Measurements from ENCODE around the gene CAPN7. TPM values are rescaled to one million over a fixed set of nuclear protein-coding genes. Genes with fewer than 3 reads are reported as not detected.

CAPN7 gene
- total and polyA plus RNA-seq, 2 donors (not counting 1 experiment from before 2014, with no cell fraction given) = 40.4 to 85.9 TPM

DNA sequence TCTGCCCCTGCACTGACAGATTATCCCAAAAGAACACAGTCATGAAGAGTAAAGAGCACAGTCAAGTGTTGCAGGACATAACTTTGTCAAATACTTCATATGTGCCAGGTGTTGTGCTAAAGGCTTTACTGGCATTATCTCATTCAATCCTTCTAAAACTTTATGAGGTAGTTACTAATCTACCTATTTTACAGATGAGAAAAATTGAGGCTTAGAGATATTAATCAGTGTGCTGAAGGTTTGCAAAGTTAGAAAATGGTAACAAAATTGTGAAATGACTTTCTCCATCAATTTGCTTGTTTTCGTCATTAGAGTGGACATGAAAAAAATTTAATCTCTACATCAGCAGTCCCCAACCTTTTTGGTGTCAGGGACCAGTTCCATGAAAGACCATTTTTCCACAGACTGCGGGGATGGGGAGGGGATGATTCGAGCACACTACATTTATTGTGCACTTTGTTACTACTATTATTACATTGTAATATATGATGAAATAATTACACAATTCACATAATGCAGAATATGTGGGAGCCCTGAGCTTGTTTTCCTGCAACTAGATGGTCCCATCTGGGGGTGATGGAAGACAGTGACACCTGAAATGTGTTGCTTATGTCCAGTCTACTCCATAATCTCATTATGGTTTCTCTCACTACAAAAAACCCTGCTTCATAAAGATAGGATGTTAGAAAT is 8.6 kb upstream of the CAPN7 start:
- Histone ChIP-seq H3K36me3 (replicated peaks in 1 of 2; ENCODE audit: control extremely low read depth in 1 of 2, control insufficient read depth in 1 of 2, extremely low read depth in 1 of 2, insufficient read depth in 2 of 2, low read length in 1 of 2) (no peaks in the 10 kb centered on the region), H3K9me3 (ENCODE audit: control extremely low read depth in 1 of 3, control insufficient read depth in 2 of 3, insufficient read depth in 1 of 3, low read length in 2 of 3) (no peaks in the 10 kb centered on the region), H3K9ac (ENCODE audit: low read length) (no peak overlapping the region), H4K20me1 (ENCODE audit: control insufficient read depth, insufficient read depth, low read length, poor library complexity, severe bottlenecking) (no peaks in the 10 kb centered on the region), H3K79me2 (ENCODE audit: control insufficient read depth, insufficient read depth, low read length) (no peaks in the 10 kb centered on the region), H3K4me1 (ENCODE audit: control insufficient read depth in 2 of 2, insufficient read depth in 2 of 2, low read length in 2 of 2) (no peaks in the 10 kb centered on the region), H3K27me3 (replicated peaks in 1 of 4; ENCODE audit: control extremely low read depth in 1 of 4, control insufficient read depth in 3 of 4, insufficient read depth in 4 of 4, low read length in 3 of 4) (no peaks in the 10 kb centered on the region), H3K4me3 (ENCODE audit: control extremely low read depth in 1 of 5, extremely low read depth in 1 of 5, insufficient read depth in 1 of 5, low read depth in 2 of 5, low read length in 4 of 5) (no peak overlapping the region), H3K4me2 (replicated peaks; ENCODE audit: low read depth, low read length, poor library complexity, severe bottlenecking) (no peak overlapping the region), H2AFZ (ENCODE audit: insufficient read depth, low read depth, low read length, poor library complexity, severe bottlenecking) (no peak overlapping the region), H3K27ac (ENCODE audit: low read length in 2 of 2) (no peak overlapping the region)
- no peaks in the 10 kb centered on the region for H3K4me1 Mint-ChIP-seq
- intact Hi-C loops (cut with micrococcal nuclease) = no loop called here
- TF ChIP-seq EZH2 (IDR thresholded peaks at IDR 0.05; ENCODE audit: borderline replicate concordance, insufficient read depth, low read depth, low read length, poor library complexity, severe bottlenecking) = no peak
- TF ChIP-seq, protein P1, sequence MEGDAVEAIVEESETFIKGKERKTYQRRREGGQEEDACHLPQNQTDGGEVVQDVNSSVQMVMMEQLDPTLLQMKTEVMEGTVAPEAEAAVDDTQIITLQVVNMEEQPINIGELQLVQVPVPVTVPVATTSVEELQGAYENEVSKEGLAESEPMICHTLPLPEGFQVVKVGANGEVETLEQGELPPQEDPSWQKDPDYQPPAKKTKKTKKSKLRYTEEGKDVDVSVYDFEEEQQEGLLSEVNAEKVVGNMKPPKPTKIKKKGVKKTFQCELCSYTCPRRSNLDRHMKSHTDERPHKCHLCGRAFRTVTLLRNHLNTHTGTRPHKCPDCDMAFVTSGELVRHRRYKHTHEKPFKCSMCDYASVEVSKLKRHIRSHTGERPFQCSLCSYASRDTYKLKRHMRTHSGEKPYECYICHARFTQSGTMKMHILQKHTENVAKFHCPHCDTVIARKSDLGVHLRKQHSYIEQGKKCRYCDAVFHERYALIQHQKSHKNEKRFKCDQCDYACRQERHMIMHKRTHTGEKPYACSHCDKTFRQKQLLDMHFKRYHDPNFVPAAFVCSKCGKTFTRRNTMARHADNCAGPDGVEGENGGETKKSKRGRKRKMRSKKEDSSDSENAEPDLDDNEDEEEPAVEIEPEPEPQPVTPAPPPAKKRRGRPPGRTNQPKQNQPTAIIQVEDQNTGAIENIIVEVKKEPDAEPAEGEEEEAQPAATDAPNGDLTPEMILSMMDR (IDR thresholded peaks at IDR 0.05) = no peak
- CTCF ChIA-PET = interaction anchor here (14.2 kb wide), 1 partner anchor 208 kb away, joined by 305 read pairs; no protein-coding TSS in a partner anchor
- WGBS (ENCODE audit: insufficient coverage) = no CpG with 5 or more reads among the region's 3 CpGs
- H3K9me3 Mint-ChIP-seq (ENCODE audit: insufficient read depth) = peaks cover 3% of the 10 kb centered on the region
- no peak for ATAC-seq (ENCODE audit: low read depth)
- no peak overlapping the region for H3K27ac Mint-ChIP-seq
- H3K4me3 Mint-ChIP-seq = no peak overlapping the region
- H3K27me3 Mint-ChIP-seq = peaks cover 14% of the 10 kb centered on the region
- DNase-seq = no peak
- POLR2A ChIA-PET = no interaction called here

DNA sequence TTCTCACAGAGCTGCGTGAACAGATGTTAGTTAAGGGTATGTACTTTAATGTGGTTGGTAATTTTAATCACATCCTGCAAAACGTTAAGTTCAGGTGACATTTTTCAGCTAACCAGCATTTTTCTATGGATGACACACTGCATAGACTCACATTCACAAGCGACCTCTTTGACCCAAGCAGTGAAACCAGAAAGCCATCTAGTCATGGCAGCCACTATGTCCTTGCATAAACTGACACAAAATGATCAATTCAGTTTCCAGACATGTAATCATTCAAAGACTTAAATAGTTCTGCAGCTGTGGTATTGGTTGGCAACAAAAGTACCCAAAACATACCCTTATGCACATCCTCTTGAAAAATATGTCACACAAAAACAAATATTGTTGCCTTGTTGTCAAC is 7.4 kb upstream of the CAPN7 start:
- ChIA-PET CTCF (interaction anchor here (14.2 kb wide), 1 partner anchor 207 kb away, joined by 305 read pairs; no protein-coding TSS in a partner anchor), POLR2A (no interaction called here)
- no peak for ATAC-seq (ENCODE audit: low read depth)
- Mint-ChIP-seq H3K27me3 (peaks cover 2% of the 10 kb centered on the region), H3K4me3 (no peak overlapping the region), H3K9me3 (ENCODE audit: insufficient read depth) (peaks cover 3% of the 10 kb centered on the region), H3K4me1 (peaks cover 3% of the 10 kb centered on the region), H3K27ac (no peak overlapping the region)
- Histone ChIP-seq H3K27me3 (replicated peaks in 1 of 4; ENCODE audit: control extremely low read depth in 1 of 4, control insufficient read depth in 3 of 4, insufficient read depth in 4 of 4, low read length in 3 of 4) (no peaks in the 10 kb centered on the region), H3K36me3 (replicated peaks in 1 of 2; ENCODE audit: control extremely low read depth in 1 of 2, control insufficient read depth in 1 of 2, extremely low read depth in 1 of 2, insufficient read depth in 2 of 2, low read length in 1 of 2) (no peaks in the 10 kb centered on the region), H3K27ac (ENCODE audit: low read length in 2 of 2) (no peak overlapping the region), H3K4me1 (ENCODE audit: control insufficient read depth in 2 of 2, insufficient read depth in 2 of 2, low read length in 2 of 2) (peaks cover 3% of the 10 kb centered on the region in 2 donors), H3K9me3 (ENCODE audit: control extremely low read depth in 1 of 3, control insufficient read depth in 2 of 3, insufficient read depth in 1 of 3, low read length in 2 of 3) (no peaks in the 10 kb centered on the region), H3K79me2 (ENCODE audit: control insufficient read depth, insufficient read depth, low read length) (no peaks in the 10 kb centered on the region), H4K20me1 (ENCODE audit: control insufficient read depth, insufficient read depth, low read length, poor library complexity, severe bottlenecking) (no peaks in the 10 kb centered on the region), H2AFZ (ENCODE audit: insufficient read depth, low read depth, low read length, poor library complexity, severe bottlenecking) (no peak overlapping the region), H3K4me2 (replicated peaks; ENCODE audit: low read depth, low read length, poor library complexity, severe bottlenecking) (no peak overlapping the region), H3K4me3 (ENCODE audit: control extremely low read depth in 1 of 5, extremely low read depth in 1 of 5, insufficient read depth in 1 of 5, low read depth in 2 of 5, low read length in 4 of 5) (no peak overlapping the region), H3K9ac (ENCODE audit: low read length) (no peak overlapping the region)
- intact Hi-C loops (cut with micrococcal nuclease) = no loop called here
- TF ChIP-seq EZH2 (IDR thresholded peaks at IDR 0.05; ENCODE audit: borderline replicate concordance, insufficient read depth, low read depth, low read length, poor library complexity, severe bottlenecking) = no peak
- TF ChIP-seq, protein P1 (IDR thresholded peaks at IDR 0.05) = no peak
- no peak for DNase-seq
- WGBS (ENCODE audit: insufficient coverage) = 60% methylated on average over 2 of the region's 3 CpGs
